ENCODE data around the gene COPG1. TPM values are rescaled to one million over a fixed set of nuclear protein-coding genes. Genes with fewer than 3 reads are reported as not detected.

The COPG1 gene
- total and polyA plus RNA-seq, 10 of the 15 experiments (the other 5 are each of a cell fraction or from before 2014, with no cell fraction given) = 54.8 to 143 (median 91.2) TPM

GRCh38 chr3:129249284-129250065 is at the start of gene COPG1 (continued):
- TF ChIP-seq SUPT20H (IDR thresholded peaks at IDR 0.05; ENCODE audit: borderline replicate concordance, control insufficient read depth, low read depth, low read length) (no peak), POLR2AphosphoS5 (IDR thresholded peaks at IDR 0.05; ENCODE audit: low read length) (peak; percentile 95), BHLHE40 (IDR thresholded peaks at IDR 0.05; ENCODE audit: borderline replicate concordance in 1 of 2, low read depth in 2 of 2, low read length in 1 of 2) (peak in 1 of 2 experiments; percentile 52; a peak in 2 of 4 replicates), SKIL (IDR thresholded peaks at IDR 0.05; ENCODE audit: low read depth, poor library complexity, severe bottlenecking) (no peak), RAD21 (IDR thresholded peaks at IDR 0.05; ENCODE audit: insufficient read depth, low read depth, low read length) (no peak), CHD2 (IDR thresholded peaks at IDR 0.05; ENCODE audit: borderline replicate concordance, low read depth, low read length) (no peak), MAX (IDR thresholded peaks at IDR 0.05; ENCODE audit: low read depth, low read length) (peak; percentile 50), SRF (IDR thresholded peaks at IDR 0.05; ENCODE audit: low read depth in 2 of 2, low read length in 2 of 2) (no peak), BRCA1 (IDR thresholded peaks at IDR 0.05; ENCODE audit: low read depth, low read length) (no peak), USF1 (IDR thresholded peaks at IDR 0.05; ENCODE audit: borderline replicate concordance, extremely low read length, insufficient read depth, low read depth, low read length) (no peak), MTA3 (IDR thresholded peaks at IDR 0.05; ENCODE audit: borderline replicate concordance, low read length) (no peak), ATF2 (IDR thresholded peaks at IDR 0.05; ENCODE audit: low read length) (no peak), YBX1 (IDR thresholded peaks at IDR 0.05) (no peak), POU2F2 (IDR thresholded peaks at IDR 0.05; ENCODE audit: borderline replicate concordance, low read depth, low read length) (no peak), POLR2A (IDR thresholded peaks at IDR 0.05; ENCODE audit: low read depth, low read length) (peak; percentile 98), USF2 (IDR thresholded peaks at IDR 0.05; ENCODE audit: borderline replicate concordance, low read depth, low read length) (no peak), EZH2 (IDR thresholded peaks at IDR 0.05; ENCODE audit: borderline replicate concordance, control insufficient read depth, low read depth, low read length) (no peak), NFYB (IDR thresholded peaks at IDR 0.05; ENCODE audit: insufficient read depth, low read depth, low read length) (no peak), PAX8 (IDR thresholded peaks at IDR 0.05) (no peak), HCFC1 (IDR thresholded peaks at IDR 0.05; ENCODE audit: low read length) (no peak), FOXM1 (IDR thresholded peaks at IDR 0.05; ENCODE audit: low read depth, low read length) (no peak), SREBF1 (IDR thresholded peaks at IDR 0.05; ENCODE audit: low read length) (0 out of 2 replicates have a peak, but pooled peaks have one; percentile 24), FOS (IDR thresholded peaks at IDR 0.05; ENCODE audit: borderline replicate concordance, extremely low read depth, insufficient read length) (no peak), RCOR1 (conservative IDR thresholded peaks at IDR 0.05; ENCODE audit: low read depth, low read length) (no peak), NR2F1 (conservative IDR thresholded peaks at IDR 0.05) (0 out of 2 replicates have a peak, but pooled peaks have one; percentile 31)
